Measurements from ENCODE around the gene NANS. TPM values are rescaled to one million over a fixed set of nuclear protein-coding genes. Genes with fewer than 3 reads are reported as not detected.

The NANS gene
- polyA plus RNA-seq, 1 donor from 2014 or later: 16.9 TPM

DNA sequence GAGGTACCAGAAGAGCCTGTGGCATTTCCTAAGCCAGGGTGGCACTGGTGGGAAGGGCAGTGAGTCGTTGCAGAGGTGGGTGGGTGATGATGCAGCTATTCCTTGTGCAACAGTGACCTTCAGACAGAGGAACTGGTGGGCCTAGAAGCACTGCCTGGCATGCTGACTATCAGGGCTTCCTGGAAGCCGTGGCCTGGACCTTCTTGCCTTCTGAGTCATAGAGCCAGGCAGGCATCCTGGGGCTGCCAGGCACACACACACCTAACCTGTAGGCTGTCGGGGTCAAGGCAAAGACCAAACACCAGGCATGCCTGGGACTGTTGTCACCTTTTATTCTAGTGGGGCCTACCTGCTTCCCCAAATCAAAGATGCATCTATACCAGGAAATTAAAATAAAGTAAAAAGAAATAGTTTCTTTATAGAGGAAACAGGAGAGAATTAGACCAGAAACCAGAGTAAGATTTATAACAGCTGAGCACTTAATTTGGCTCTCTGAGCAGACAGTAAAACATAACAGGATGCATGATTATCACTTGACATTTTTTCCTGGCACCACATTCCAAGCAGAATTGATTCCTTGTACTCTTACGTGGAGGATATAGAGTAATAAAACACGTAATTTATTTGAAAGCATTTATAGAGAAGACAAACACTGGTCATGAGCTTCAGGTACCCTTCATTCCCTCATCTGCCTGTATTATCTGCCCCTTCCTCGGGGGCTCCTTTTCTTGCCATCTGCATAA is 25.1 kb downstream of the NANS start:
- H3F3A ChIP-seq (ENCODE audit: insufficient read depth, low read length, poor library complexity, severe bottlenecking): no peaks in the 10 kb centered on the region
- no peaks in the 10 kb centered on the region for H3K9me2 ChIP-seq (ENCODE audit: insufficient read depth, low read length)
- H3K27me3 ChIP-seq (ENCODE audit: insufficient read depth, low read depth, low read length): no peaks in the 10 kb centered on the region
- no peaks in the 10 kb centered on the region for H3K36me3 ChIP-seq (ENCODE audit: insufficient read depth, low read length)
- no peak overlapping the region for H3K9ac ChIP-seq (ENCODE audit: low read length)
- no peaks in the 10 kb centered on the region for H3K9me3 ChIP-seq (ENCODE audit: low read length)
- no peaks in the 10 kb centered on the region for H4K20me1 ChIP-seq (ENCODE audit: insufficient read depth)
- no peaks in the 10 kb centered on the region for H3K79me2 ChIP-seq (replicated peaks; ENCODE audit: insufficient read depth, low read length)
- H3K27ac ChIP-seq (ENCODE audit: low read length): no peak overlapping the region
- no peak overlapping the region for H2AFZ ChIP-seq (ENCODE audit: low read depth, low read length)
- H3K4me2 ChIP-seq (ENCODE audit: low read length): no peak overlapping the region
- no peak for TF ChIP-seq EP300 (conservative IDR thresholded peaks at IDR 0.05; ENCODE audit: poor library complexity, severe bottlenecking)
- no peak for TF ChIP-seq POLR2AphosphoS5 (IDR thresholded peaks at IDR 0.05)
- no peak for TF ChIP-seq EZH2 (IDR thresholded peaks at IDR 0.05; ENCODE audit: borderline replicate concordance, insufficient read depth, low read length, poor library complexity, severe bottlenecking)
- no peak for TF ChIP-seq MXI1 (conservative IDR thresholded peaks at IDR 0.05; ENCODE audit: poor library complexity, severe bottlenecking)
- TF ChIP-seq, protein P1, sequence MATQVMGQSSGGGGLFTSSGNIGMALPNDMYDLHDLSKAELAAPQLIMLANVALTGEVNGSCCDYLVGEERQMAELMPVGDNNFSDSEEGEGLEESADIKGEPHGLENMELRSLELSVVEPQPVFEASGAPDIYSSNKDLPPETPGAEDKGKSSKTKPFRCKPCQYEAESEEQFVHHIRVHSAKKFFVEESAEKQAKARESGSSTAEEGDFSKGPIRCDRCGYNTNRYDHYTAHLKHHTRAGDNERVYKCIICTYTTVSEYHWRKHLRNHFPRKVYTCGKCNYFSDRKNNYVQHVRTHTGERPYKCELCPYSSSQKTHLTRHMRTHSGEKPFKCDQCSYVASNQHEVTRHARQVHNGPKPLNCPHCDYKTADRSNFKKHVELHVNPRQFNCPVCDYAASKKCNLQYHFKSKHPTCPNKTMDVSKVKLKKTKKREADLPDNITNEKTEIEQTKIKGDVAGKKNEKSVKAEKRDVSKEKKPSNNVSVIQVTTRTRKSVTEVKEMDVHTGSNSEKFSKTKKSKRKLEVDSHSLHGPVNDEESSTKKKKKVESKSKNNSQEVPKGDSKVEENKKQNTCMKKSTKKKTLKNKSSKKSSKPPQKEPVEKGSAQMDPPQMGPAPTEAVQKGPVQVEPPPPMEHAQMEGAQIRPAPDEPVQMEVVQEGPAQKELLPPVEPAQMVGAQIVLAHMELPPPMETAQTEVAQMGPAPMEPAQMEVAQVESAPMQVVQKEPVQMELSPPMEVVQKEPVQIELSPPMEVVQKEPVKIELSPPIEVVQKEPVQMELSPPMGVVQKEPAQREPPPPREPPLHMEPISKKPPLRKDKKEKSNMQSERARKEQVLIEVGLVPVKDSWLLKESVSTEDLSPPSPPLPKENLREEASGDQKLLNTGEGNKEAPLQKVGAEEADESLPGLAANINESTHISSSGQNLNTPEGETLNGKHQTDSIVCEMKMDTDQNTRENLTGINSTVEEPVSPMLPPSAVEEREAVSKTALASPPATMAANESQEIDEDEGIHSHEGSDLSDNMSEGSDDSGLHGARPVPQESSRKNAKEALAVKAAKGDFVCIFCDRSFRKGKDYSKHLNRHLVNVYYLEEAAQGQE (IDR thresholded peaks at IDR 0.05; ENCODE audit: borderline replicate concordance): no peak
- TF ChIP-seq SMC3 (conservative IDR thresholded peaks at IDR 0.05; ENCODE audit: poor library complexity): no peak
- no peak for TF ChIP-seq TAF1 (IDR thresholded peaks at IDR 0.05; ENCODE audit: low read depth)
- TF ChIP-seq RAD21 (conservative IDR thresholded peaks at IDR 0.05): no peak
- TF ChIP-seq, protein P2, sequence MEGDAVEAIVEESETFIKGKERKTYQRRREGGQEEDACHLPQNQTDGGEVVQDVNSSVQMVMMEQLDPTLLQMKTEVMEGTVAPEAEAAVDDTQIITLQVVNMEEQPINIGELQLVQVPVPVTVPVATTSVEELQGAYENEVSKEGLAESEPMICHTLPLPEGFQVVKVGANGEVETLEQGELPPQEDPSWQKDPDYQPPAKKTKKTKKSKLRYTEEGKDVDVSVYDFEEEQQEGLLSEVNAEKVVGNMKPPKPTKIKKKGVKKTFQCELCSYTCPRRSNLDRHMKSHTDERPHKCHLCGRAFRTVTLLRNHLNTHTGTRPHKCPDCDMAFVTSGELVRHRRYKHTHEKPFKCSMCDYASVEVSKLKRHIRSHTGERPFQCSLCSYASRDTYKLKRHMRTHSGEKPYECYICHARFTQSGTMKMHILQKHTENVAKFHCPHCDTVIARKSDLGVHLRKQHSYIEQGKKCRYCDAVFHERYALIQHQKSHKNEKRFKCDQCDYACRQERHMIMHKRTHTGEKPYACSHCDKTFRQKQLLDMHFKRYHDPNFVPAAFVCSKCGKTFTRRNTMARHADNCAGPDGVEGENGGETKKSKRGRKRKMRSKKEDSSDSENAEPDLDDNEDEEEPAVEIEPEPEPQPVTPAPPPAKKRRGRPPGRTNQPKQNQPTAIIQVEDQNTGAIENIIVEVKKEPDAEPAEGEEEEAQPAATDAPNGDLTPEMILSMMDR (IDR thresholded peaks at IDR 0.05; ENCODE audit: poor library complexity, severe bottlenecking): no peak
- H3K4me3 ChIP-seq (ENCODE audit: low read length): no peak overlapping the region

DNA sequence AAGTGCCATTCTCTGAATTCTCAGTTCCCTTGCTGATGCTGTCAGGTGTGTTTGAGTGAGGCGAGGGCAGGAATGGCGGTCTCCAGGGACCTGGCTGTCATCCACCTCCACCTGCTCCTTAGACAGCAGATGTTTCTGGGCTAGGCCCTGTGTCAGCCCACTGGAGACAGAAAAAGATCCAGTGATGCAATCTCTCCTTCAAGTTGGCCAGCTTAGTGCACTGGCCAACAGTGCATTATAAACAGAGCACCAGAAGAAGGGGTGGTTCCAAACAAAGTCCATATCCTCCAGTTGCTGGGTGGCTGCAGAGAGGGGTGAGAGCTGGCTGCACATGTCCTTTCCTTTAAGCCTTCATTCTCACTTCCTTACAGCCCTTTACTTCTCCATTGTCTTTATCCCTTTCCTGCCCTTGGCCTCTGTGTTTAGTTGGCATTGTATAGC is 26.5 kb downstream of the NANS start:
- H3K27ac ChIP-seq (ENCODE audit: low read length): no peak overlapping the region
- no peaks in the 10 kb centered on the region for H3K79me2 ChIP-seq (replicated peaks; ENCODE audit: insufficient read depth, low read length)
- H3K27me3 ChIP-seq (ENCODE audit: insufficient read depth, low read depth, low read length): no peaks in the 10 kb centered on the region
- H3K9me2 ChIP-seq (ENCODE audit: insufficient read depth, low read length): no peaks in the 10 kb centered on the region
- no peaks in the 10 kb centered on the region for H3F3A ChIP-seq (ENCODE audit: insufficient read depth, low read length, poor library complexity, severe bottlenecking)
- no peak for TF ChIP-seq POLR2AphosphoS5 (IDR thresholded peaks at IDR 0.05)
- TF ChIP-seq, protein P2 (IDR thresholded peaks at IDR 0.05; ENCODE audit: poor library complexity, severe bottlenecking): no peak
- TF ChIP-seq SMC3 (conservative IDR thresholded peaks at IDR 0.05; ENCODE audit: poor library complexity): no peak
- no peak for TF ChIP-seq MXI1 (conservative IDR thresholded peaks at IDR 0.05; ENCODE audit: poor library complexity, severe bottlenecking)
- TF ChIP-seq EP300 (conservative IDR thresholded peaks at IDR 0.05; ENCODE audit: poor library complexity, severe bottlenecking): no peak
- no peak for TF ChIP-seq EZH2 (IDR thresholded peaks at IDR 0.05; ENCODE audit: borderline replicate concordance, insufficient read depth, low read length, poor library complexity, severe bottlenecking)
- TF ChIP-seq RAD21 (conservative IDR thresholded peaks at IDR 0.05): no peak
- TF ChIP-seq TAF1 (IDR thresholded peaks at IDR 0.05; ENCODE audit: low read depth): no peak
- TF ChIP-seq, protein P1 (IDR thresholded peaks at IDR 0.05; ENCODE audit: borderline replicate concordance): no peak
- H2AFZ ChIP-seq (ENCODE audit: low read depth, low read length): no peak overlapping the region
- H3K9ac ChIP-seq (ENCODE audit: low read length): no peak overlapping the region
- H3K36me3 ChIP-seq (ENCODE audit: insufficient read depth, low read length): no peaks in the 10 kb centered on the region
- no peaks in the 10 kb centered on the region for H3K9me3 ChIP-seq (ENCODE audit: low read length)
- H3K4me3 ChIP-seq (ENCODE audit: low read length): no peak overlapping the region
- H4K20me1 ChIP-seq (ENCODE audit: insufficient read depth): no peaks in the 10 kb centered on the region
- no peak overlapping the region for H3K4me2 ChIP-seq (ENCODE audit: low read length)
